ENCODE measurements around the gene FRMD4B.

Gene FRMD4B

GRCh38 chr3:69322158-69322509 is 63.8 kb downstream of the FRMD4B start:
- TF ChIP-seq POU2F2 (IDR thresholded peaks at IDR 0.05; ENCODE audit: low read depth, low read length) (no peak), SPI1 (IDR thresholded peaks at IDR 0.05; ENCODE audit: low read depth, low read length) (no peak), POLR2A (IDR thresholded peaks at IDR 0.05; ENCODE audit: low read depth, low read length) (no peak), TAF1 (IDR thresholded peaks at IDR 0.05; ENCODE audit: low read depth, low read length) (no peak), POLR2AphosphoS5 (IDR thresholded peaks at IDR 0.05; ENCODE audit: low read depth, low read length) (no peak), PAX5 (IDR thresholded peaks at IDR 0.05; ENCODE audit: insufficient read depth, low read length, severe bottlenecking) (no peak)
- peak; percentile 47 for FAIRE-seq

GRCh38 chr3:69321301-69322157 is 64.4 kb downstream of the FRMD4B start:
- FAIRE-seq, result no peak
- TF ChIP-seq POU2F2 (IDR thresholded peaks at IDR 0.05; ENCODE audit: low read depth, low read length) (no peak), PAX5 (IDR thresholded peaks at IDR 0.05; ENCODE audit: insufficient read depth, low read length, severe bottlenecking) (no peak), SPI1 (IDR thresholded peaks at IDR 0.05; ENCODE audit: low read depth, low read length) (no peak), TAF1 (IDR thresholded peaks at IDR 0.05; ENCODE audit: low read depth, low read length) (no peak), POLR2AphosphoS5 (IDR thresholded peaks at IDR 0.05; ENCODE audit: low read depth, low read length) (no peak), POLR2A (IDR thresholded peaks at IDR 0.05; ENCODE audit: low read depth, low read length) (no peak)
- no peak for DNase-seq (ENCODE audit: insufficient read length, low spot score)

More at GRCh38 chr3:69322158-69322509, 63.8 kb downstream of the FRMD4B start:
- DNase-seq (ENCODE audit: insufficient read length, low spot score), result no peak

GRCh38 chr3:69320871-69321271 is 65.0 kb downstream of the FRMD4B start:
- DNase-seq (ENCODE audit: insufficient read length, low spot score) (no peak), FAIRE-seq (peak; percentile 56)
- TF ChIP-seq SPI1 (IDR thresholded peaks at IDR 0.05; ENCODE audit: low read depth, low read length) (peak; percentile 90), POLR2AphosphoS5 (IDR thresholded peaks at IDR 0.05; ENCODE audit: low read depth, low read length) (no peak)

- FAIRE-seq, result no peak
- no peak for DNase-seq (ENCODE audit: insufficient read length, low spot score)
- TF ChIP-seq TAF1 (IDR thresholded peaks at IDR 0.05; ENCODE audit: low read depth, low read length), result no peak
- no peak for TF ChIP-seq PAX5 (IDR thresholded peaks at IDR 0.05; ENCODE audit: insufficient read depth, low read length, severe bottlenecking)
- no peak for TF ChIP-seq POLR2A (IDR thresholded peaks at IDR 0.05; ENCODE audit: low read depth, low read length)
These were observed 66.2 kb downstream of the FRMD4B start for GRCh38 chr3:69319652-69320051.

GRCh38 chr3:69318410-69318809 is 67.5 kb downstream of the FRMD4B start:
- no peak for TF ChIP-seq PAX5 (IDR thresholded peaks at IDR 0.05; ENCODE audit: insufficient read depth, low read length, severe bottlenecking)
- TF ChIP-seq POLR2AphosphoS5 (IDR thresholded peaks at IDR 0.05; ENCODE audit: low read depth, low read length), result no peak
- no peak for TF ChIP-seq SPI1 (IDR thresholded peaks at IDR 0.05; ENCODE audit: low read depth, low read length)
- TF ChIP-seq POLR2A (IDR thresholded peaks at IDR 0.05; ENCODE audit: low read depth, low read length), result no peak
- no peak for TF ChIP-seq POU2F2 (IDR thresholded peaks at IDR 0.05; ENCODE audit: low read depth, low read length)
- no peak for TF ChIP-seq TAF1 (IDR thresholded peaks at IDR 0.05; ENCODE audit: low read depth, low read length)
- DNase-seq (ENCODE audit: insufficient read length, low spot score) (no peak), FAIRE-seq (no peak)

GRCh38 chr3:69313251-69313650 is 72.6 kb downstream of the FRMD4B start:
- DNase-seq (ENCODE audit: insufficient read length, low spot score) (no peak), FAIRE-seq (no peak)

GRCh38 chr3:69309814-69310213 is 76.1 kb downstream of the FRMD4B start:
- no peak for DNase-seq (ENCODE audit: insufficient read length, low spot score)
- FAIRE-seq, result peak; percentile 26
- no peak for TF ChIP-seq POU2F2 (IDR thresholded peaks at IDR 0.05; ENCODE audit: low read depth, low read length)
- TF ChIP-seq SPI1 (IDR thresholded peaks at IDR 0.05; ENCODE audit: low read depth, low read length), result no peak
- no peak for TF ChIP-seq POLR2A (IDR thresholded peaks at IDR 0.05; ENCODE audit: low read depth, low read length)
- TF ChIP-seq PAX5 (IDR thresholded peaks at IDR 0.05; ENCODE audit: insufficient read depth, low read length, severe bottlenecking), result no peak
- no peak for TF ChIP-seq TAF1 (IDR thresholded peaks at IDR 0.05; ENCODE audit: low read depth, low read length)
- no peak for TF ChIP-seq POLR2AphosphoS5 (IDR thresholded peaks at IDR 0.05; ENCODE audit: low read depth, low read length)

More at GRCh38 chr3:69313251-69313650, 72.6 kb downstream of the FRMD4B start:
- TF ChIP-seq POLR2AphosphoS5 (IDR thresholded peaks at IDR 0.05; ENCODE audit: low read depth, low read length) (no peak), PAX5 (IDR thresholded peaks at IDR 0.05; ENCODE audit: insufficient read depth, low read length, severe bottlenecking) (no peak), POU2F2 (IDR thresholded peaks at IDR 0.05; ENCODE audit: low read depth, low read length) (no peak), POLR2A (IDR thresholded peaks at IDR 0.05; ENCODE audit: low read depth, low read length) (no peak), SPI1 (IDR thresholded peaks at IDR 0.05; ENCODE audit: low read depth, low read length) (no peak), TAF1 (IDR thresholded peaks at IDR 0.05; ENCODE audit: low read depth, low read length) (no peak)

- DNase-seq (ENCODE audit: insufficient read length, low spot score), result no peak
- TF ChIP-seq POLR2A (IDR thresholded peaks at IDR 0.05; ENCODE audit: low read depth, low read length), result no peak
- peak; percentile 56; the same call in 1 of the 2 replicates for TF ChIP-seq POU2F2 (IDR thresholded peaks at IDR 0.05; ENCODE audit: low read depth, low read length)
- peak; percentile 98 for FAIRE-seq
These were observed 79.4 kb downstream of the FRMD4B start for GRCh38 chr3:69306239-69307185.

GRCh38 chr3:69305011-69305410 is 80.9 kb downstream of the FRMD4B start:
- no peak for TF ChIP-seq TAF1 (IDR thresholded peaks at IDR 0.05; ENCODE audit: low read depth, low read length)
- no peak for TF ChIP-seq SPI1 (IDR thresholded peaks at IDR 0.05; ENCODE audit: low read depth, low read length)
- TF ChIP-seq POLR2A (IDR thresholded peaks at IDR 0.05; ENCODE audit: low read depth, low read length), result no peak
- TF ChIP-seq PAX5 (IDR thresholded peaks at IDR 0.05; ENCODE audit: insufficient read depth, low read length, severe bottlenecking), result no peak
- TF ChIP-seq POLR2AphosphoS5 (IDR thresholded peaks at IDR 0.05; ENCODE audit: low read depth, low read length), result no peak
- FAIRE-seq (no peak), DNase-seq (ENCODE audit: insufficient read length, low spot score) (no peak)
